ENCODE results near the gene TTLL10. TPM values are rescaled to one million over a fixed set of nuclear protein-coding genes. Genes with fewer than 3 reads are reported as not detected.

Gene TTLL10
- total RNA-seq, 1 experiment from 2014 or later: 4.0 TPM

DNA sequence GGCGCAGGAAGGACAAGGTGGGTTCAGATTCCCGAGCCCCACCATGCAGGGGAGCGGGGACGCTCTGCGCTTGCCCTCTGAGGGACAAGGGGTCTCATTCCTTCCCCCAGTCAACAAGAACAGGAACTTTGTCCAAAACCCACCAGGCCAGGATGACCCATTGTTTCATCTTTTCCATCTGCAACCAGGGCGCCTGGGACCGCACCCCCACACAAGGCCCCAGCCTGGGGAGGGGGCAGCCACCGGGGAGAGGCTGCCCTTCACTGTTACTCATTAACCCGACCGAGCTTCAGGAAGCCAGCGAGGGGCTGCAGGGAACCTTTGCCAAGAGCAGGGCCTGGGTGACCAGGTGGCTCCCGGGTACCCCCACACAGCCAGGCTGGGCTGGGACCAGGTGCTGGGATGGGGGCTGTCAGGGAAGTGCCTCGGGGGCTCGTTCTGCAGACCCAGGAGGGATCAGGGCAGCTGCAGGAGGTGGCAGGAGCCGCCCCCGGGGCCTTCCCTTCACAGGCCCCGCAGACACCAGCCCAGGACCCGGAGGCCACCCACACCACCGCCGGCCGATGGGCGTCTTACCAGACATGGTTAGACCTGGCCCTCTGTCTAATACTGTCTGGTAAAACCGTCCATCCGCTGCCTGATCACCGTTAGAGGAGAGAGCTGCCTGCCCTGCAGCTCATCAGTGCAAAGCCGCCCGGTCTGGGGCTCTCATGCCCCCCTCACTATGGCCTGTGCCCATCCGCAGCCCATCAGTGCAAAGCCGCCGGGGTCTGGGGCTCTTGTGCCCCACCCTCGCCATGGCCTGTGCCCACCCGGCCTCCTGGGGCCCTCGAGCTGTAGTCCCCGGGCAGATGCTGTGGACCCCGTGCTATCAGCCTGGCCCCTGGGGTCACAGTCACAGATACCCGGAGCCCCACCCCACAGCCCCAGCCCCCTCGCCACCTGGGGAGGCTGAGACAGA lies 4.9 kb upstream of the TTLL10 start:
- TF ChIP-seq, protein P1, sequence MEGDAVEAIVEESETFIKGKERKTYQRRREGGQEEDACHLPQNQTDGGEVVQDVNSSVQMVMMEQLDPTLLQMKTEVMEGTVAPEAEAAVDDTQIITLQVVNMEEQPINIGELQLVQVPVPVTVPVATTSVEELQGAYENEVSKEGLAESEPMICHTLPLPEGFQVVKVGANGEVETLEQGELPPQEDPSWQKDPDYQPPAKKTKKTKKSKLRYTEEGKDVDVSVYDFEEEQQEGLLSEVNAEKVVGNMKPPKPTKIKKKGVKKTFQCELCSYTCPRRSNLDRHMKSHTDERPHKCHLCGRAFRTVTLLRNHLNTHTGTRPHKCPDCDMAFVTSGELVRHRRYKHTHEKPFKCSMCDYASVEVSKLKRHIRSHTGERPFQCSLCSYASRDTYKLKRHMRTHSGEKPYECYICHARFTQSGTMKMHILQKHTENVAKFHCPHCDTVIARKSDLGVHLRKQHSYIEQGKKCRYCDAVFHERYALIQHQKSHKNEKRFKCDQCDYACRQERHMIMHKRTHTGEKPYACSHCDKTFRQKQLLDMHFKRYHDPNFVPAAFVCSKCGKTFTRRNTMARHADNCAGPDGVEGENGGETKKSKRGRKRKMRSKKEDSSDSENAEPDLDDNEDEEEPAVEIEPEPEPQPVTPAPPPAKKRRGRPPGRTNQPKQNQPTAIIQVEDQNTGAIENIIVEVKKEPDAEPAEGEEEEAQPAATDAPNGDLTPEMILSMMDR (conservative IDR thresholded peaks at IDR 0.05): no peak
- TF ChIP-seq EZH2 (IDR thresholded peaks at IDR 0.05; ENCODE audit: low read depth): no peak
- Histone ChIP-seq H3K4me2 (no peak overlapping the region), H3K9me2 (ENCODE audit: insufficient read depth) (no peaks in the 10 kb centered on the region), H3K4me1 (replicated peaks; ENCODE audit: insufficient read depth) (peaks cover 14% of the 10 kb centered on the region), H3K36me3 (ENCODE audit: low read depth) (no peaks in the 10 kb centered on the region), H3K4me3 (no peak overlapping the region), H4K20me1 (ENCODE audit: insufficient read depth) (peaks cover 38% of the 10 kb centered on the region), H3K27me3 (ENCODE audit: insufficient read depth, low read depth) (no peaks in the 10 kb centered on the region), H3K9me3 (ENCODE audit: insufficient read depth, low read depth) (no peaks in the 10 kb centered on the region), H3K27ac (no peak overlapping the region), H3F3A (ENCODE audit: insufficient read depth, low read depth) (peaks cover 29% of the 10 kb centered on the region; the same call in 1 of the 2 replicates), H3K79me2 (ENCODE audit: low read depth) (peaks cover 48% of the 10 kb centered on the region), H2AFZ (no peak overlapping the region)
- ChIA-PET CTCF (no interaction called here), POLR2A (ENCODE audit: unreplicated experiment) (no interaction called here)
- intact Hi-C loops (cut with micrococcal nuclease; ENCODE audit: unreplicated experiment): no loop called here
- BruUV-seq (replicated peaks): no TSS peak
- no peak for DNase-seq

DNA sequence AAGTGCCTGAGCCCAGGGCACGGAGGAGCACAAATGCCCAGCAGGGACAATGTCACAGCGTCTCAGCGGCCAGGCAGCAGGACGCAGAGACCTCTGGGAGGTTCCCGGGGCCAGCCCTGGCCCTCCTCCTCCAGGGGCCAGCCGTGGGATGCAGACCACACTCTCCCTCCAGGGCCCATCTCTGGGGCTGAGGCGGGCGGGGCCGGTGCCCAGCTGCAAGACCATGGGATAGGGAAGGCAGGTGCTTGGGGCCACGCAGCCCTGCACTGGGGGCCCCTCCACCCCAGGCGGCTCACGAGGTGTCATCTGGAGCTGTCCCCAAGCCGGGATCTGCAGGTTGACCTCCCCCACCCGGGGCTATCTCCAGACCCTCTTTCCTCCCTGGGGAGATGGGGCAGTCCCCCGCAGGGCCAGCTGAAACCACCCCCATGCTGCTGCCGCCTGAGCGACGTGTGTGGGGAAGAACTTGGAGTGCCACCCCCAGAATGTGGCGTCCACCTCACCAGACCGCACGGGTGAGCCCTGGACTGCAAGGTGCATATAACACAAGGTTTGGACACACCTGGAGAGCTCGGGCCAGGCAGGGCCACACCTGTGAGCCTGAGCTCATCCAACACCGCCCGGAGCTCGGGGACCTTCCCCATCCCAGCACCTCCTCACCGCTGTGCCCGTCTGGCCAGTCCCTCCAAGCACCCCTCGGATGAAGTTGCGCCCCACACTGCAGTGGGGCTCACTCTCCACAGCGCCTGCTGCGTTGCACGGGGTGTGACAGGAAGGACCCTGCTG lies 4.1 kb upstream of the TTLL10 start:
- Histone ChIP-seq H3K36me3 (ENCODE audit: low read depth) (no peaks in the 10 kb centered on the region), H3K79me2 (ENCODE audit: low read depth) (peaks cover 39% of the 10 kb centered on the region), H3K4me2 (no peak overlapping the region), H3K4me1 (replicated peaks; ENCODE audit: insufficient read depth) (peaks cover 14% of the 10 kb centered on the region), H3K9me2 (ENCODE audit: insufficient read depth) (no peaks in the 10 kb centered on the region), H4K20me1 (ENCODE audit: insufficient read depth) (peaks cover 38% of the 10 kb centered on the region), H3K9me3 (ENCODE audit: insufficient read depth, low read depth) (no peaks in the 10 kb centered on the region), H3F3A (ENCODE audit: insufficient read depth, low read depth) (peaks cover 26% of the 10 kb centered on the region; the same call in 1 of the 2 replicates), H3K27me3 (ENCODE audit: insufficient read depth, low read depth) (no peaks in the 10 kb centered on the region), H2AFZ (no peak overlapping the region), H3K27ac (no peak overlapping the region), H3K4me3 (no peak overlapping the region)
- no peak for TF ChIP-seq EZH2 (IDR thresholded peaks at IDR 0.05; ENCODE audit: low read depth)
- TF ChIP-seq, protein P1 (conservative IDR thresholded peaks at IDR 0.05): no peak
- ChIA-PET CTCF (no interaction called here), POLR2A (ENCODE audit: unreplicated experiment) (interaction anchor here (0.5 kb wide), 1 partner anchor 10 kb away, joined by 3 read pairs; no protein-coding TSS in a partner anchor)
- BruUV-seq (replicated peaks): no TSS peak
- no peak for DNase-seq
- intact Hi-C loops (cut with micrococcal nuclease; ENCODE audit: unreplicated experiment): no loop called here

DNA sequence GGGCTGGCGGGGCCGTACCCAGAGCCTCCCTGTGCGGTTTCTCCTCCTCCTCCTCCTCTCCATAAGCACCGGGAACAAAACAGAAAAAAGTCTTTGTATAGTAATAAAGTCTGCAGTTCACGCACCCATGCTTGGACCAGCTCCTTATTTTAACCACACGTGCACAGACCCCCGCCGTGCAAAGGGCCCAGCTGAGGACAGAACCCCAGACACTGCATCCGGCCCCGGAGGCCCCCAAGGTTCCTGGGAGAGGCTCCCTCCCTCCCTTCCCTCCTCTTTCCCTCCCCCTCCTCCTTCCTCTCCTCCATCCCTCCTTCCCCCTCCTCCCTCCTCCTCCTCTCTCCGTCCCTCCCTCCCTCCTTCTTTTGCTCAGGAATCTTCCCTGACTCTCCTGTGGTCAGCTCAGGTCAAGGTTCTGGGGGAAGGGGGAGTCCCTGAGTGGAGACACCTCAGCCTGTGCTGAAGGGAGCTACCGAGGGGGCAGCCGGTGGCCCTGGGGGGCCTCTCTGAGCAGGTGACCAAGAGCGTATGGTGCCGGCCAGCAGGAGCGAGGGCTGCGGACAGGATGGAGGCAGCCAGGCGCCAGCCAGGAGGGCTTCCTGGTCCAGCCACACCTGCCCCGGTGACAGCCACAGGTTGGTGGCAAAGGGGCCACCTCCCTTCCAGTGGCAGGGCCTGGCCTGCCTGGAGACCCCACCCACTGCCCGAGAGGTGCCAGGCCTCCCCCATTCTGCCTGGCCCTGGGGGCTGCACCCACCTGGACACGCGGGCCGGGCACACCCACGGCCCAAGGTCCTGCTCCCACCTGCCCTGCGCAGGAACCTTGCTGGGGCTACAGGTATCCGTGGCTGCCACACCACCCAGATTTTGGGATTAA lies 3.2 kb upstream of the TTLL10 start:
- H2AFZ ChIP-seq: no peak overlapping the region
- H3K79me2 ChIP-seq (ENCODE audit: low read depth): peaks cover 31% of the 10 kb centered on the region
- H3K4me1 ChIP-seq (replicated peaks; ENCODE audit: insufficient read depth): peaks cover 9% of the 10 kb centered on the region
- H3K4me2 ChIP-seq: no peak overlapping the region
- ChIA-PET CTCF (no interaction called here), POLR2A (ENCODE audit: unreplicated experiment) (interaction anchor here (0.5 kb wide), 1 partner anchor 11 kb away, joined by 3 read pairs; no protein-coding TSS in a partner anchor)
- no peaks in the 10 kb centered on the region for H3K36me3 ChIP-seq (ENCODE audit: low read depth)
- no peak overlapping the region for H3K27ac ChIP-seq
- peaks cover 17% of the 10 kb centered on the region; the same call in 1 of the 2 replicates for H3F3A ChIP-seq (ENCODE audit: insufficient read depth, low read depth)
- no peaks in the 10 kb centered on the region for H3K9me2 ChIP-seq (ENCODE audit: insufficient read depth)
- no peaks in the 10 kb centered on the region for H3K27me3 ChIP-seq (ENCODE audit: insufficient read depth, low read depth)
- DNase-seq: no peak
- no TSS peak for BruUV-seq (replicated peaks)
- TF ChIP-seq, protein P1 (conservative IDR thresholded peaks at IDR 0.05): no peak
- TF ChIP-seq EZH2 (IDR thresholded peaks at IDR 0.05; ENCODE audit: low read depth): no peak
- intact Hi-C loops (cut with micrococcal nuclease; ENCODE audit: unreplicated experiment): no loop called here
- no peaks in the 10 kb centered on the region for H3K9me3 ChIP-seq (ENCODE audit: insufficient read depth, low read depth)
- peaks cover 32% of the 10 kb centered on the region for H4K20me1 ChIP-seq (ENCODE audit: insufficient read depth)
- H3K4me3 ChIP-seq: no peak overlapping the region

Data from PC-9 (cell line).